Measurements from ENCODE around the gene C3orf49.

Gene C3orf49, protein sequence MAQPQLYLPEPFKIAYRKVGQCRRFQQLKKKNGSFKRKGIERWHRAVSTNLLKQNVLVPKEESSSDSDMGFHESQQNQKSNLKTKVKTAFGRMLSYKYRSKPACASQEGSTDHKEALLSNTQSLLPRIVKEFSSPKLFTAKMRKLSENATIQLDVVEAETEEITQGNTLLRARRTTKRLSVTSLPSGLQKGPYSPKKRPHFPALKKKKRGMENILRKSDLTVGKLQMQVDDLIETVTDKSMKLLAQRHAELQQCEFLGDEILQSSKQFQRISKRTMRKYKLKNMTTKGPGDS

GRCh38 chr3:63819151-63819398 lies at the start of gene C3orf49:
TSS of gene C3orf49 (plus strand) at chr3:63819299. CDS start at chr3:63819472, 173 bp downstream.
- no peak for TF ChIP-seq CTCF (IDR thresholded peaks at IDR 0.05; ENCODE audit: borderline replicate concordance, insufficient read depth, low read depth, low read length)

DNA sequence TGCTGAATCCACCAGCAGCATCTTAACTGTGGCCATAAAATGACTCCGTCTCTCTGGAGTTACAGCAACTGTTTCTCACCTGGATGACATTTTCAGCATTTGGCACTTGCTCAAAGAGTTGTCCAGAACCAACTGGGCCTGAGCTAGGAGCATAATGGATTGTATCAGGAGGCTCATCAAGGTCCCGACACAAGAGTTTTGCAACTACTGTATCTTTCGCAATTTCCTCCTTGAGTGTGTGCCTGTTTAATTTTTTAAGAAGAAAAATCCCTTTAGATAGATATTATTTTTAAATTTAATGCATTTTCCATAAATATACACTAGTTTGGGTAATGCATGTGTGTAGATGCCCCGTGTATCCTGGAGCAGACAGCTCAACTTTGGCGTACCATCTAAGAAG lies 44.3 kb upstream of the C3orf49 start:
- no peak overlapping the region for H3K4me3 ChIP-seq (ENCODE audit: low read depth, low read length)
- no peak for TF ChIP-seq CTCF (IDR thresholded peaks at IDR 0.05; ENCODE audit: borderline replicate concordance, insufficient read depth, low read depth, low read length)

More at GRCh38 chr3:63819151-63819398, at the start of gene C3orf49:
- H3K4me3 ChIP-seq (ENCODE audit: low read depth, low read length) = no peak within 1 kb of the TSS

DNA sequence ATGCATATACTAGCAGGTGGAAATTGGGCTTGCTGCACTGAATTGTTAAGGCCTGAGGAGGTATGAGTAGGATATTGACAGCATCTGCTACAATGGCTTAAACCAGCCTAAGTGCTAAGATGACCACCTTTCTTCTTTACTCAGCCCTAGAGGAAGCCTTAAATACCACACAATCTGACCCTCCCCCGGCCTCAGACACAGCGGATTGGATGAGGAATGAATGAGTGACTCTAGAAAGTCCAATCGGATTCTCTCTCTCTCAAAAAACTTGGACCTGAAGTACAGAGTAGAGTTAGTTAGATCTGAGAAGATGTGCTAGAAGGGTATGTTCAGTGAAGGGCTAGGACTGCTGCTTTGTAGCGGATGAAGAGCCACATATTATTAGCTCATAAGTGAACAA lies 39.9 kb upstream of the C3orf49 start:
- TF ChIP-seq CTCF (IDR thresholded peaks at IDR 0.05; ENCODE audit: borderline replicate concordance, insufficient read depth, low read depth, low read length) = no peak
- no peak overlapping the region for H3K4me3 ChIP-seq (ENCODE audit: low read depth, low read length)

DNA sequence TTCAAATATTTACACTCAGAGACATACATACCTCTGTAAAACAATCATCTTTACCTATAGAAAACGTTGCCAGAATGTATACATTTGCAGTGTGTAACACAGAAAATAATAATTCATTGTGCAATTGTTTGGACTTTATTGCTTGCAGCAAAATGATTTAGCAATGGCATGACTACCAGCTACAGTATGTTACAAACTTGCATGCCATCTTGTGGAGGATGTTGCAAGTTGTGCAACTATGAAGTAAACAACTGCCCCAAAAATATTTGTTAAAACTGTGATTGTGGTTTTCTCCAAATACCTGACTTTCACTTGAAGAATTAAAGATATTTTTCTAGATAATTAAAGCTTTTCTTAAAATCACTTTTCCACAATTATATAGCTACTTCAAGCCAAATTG lies 27.1 kb upstream of the C3orf49 start:
- 0 out of 2 replicates have a peak, but pooled peaks have one; percentile 6 for TF ChIP-seq CTCF (IDR thresholded peaks at IDR 0.05; ENCODE audit: borderline replicate concordance, insufficient read depth, low read depth, low read length)
- no peak overlapping the region for H3K4me3 ChIP-seq (ENCODE audit: low read depth, low read length)

GRCh38 chr3:63795438-63795837 lies 23.7 kb upstream of the C3orf49 start:
- TF ChIP-seq CTCF (IDR thresholded peaks at IDR 0.05; ENCODE audit: borderline replicate concordance, insufficient read depth, low read depth, low read length) = no peak
- H3K4me3 ChIP-seq (ENCODE audit: low read depth, low read length) = no peak overlapping the region

- no peak overlapping the region for H3K4me3 ChIP-seq (ENCODE audit: low read depth, low read length)
- no peak for TF ChIP-seq CTCF (IDR thresholded peaks at IDR 0.05; ENCODE audit: borderline replicate concordance, insufficient read depth, low read depth, low read length)
Observed at GRCh38 chr3:63798544-63798943, 20.6 kb upstream of the C3orf49 start.

DNA sequence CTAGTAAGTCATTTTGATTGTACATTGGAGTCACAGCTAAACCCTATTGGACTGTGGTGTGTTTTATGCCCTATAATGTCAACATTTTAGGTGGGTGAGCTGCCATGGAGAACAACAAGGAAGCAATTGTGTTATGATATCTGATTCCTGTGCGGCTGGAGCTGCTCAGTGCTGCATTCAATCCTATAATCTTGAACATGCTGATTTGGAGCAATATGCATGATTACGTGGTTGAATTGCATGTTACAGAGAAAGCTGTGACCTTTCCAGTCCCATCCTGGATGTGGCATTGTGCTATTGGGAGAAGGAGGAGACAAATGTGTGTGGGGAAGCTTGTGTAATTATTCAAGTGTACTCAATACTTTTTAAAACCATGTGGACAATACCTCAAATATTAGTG lies 20.1 kb upstream of the C3orf49 start:
- no peak overlapping the region for H3K4me3 ChIP-seq (ENCODE audit: low read depth, low read length)
- TF ChIP-seq CTCF (IDR thresholded peaks at IDR 0.05; ENCODE audit: borderline replicate concordance, insufficient read depth, low read depth, low read length) = no peak

All from GM12875 (cell line).